A549 (cell line): Measurements from ENCODE around the gene APMAP.

ENCODE experiments used
- CTCF ChIP-seq: fragments of >200 bp; sonication (Bioruptor Twin); formaldehyde crosslinking; IDR thresholded peaks from 3 replicates; pipeline ENCODE4 v1.5.1; 2016
- EHMT2 ChIP-seq: fragments of 200-600 bp; sonication (generic); IDR thresholded peaks from 2 replicates; pipeline ENCODE4 v1.6.1; 2016; ENCODE audit warnings: antibody characterized with exemption, low read depth, mild to moderate bottlenecking, moderate library complexity
- EP300 ChIP-seq, 2 experiments: fragments of >200 bp; sonication (Bioruptor Twin); formaldehyde crosslinking; IDR thresholded peaks; 2 replicates in 1 of 2; 3 replicates in 1 of 2; pipeline ENCODE4 v1.6.1; 2016 to 2017
- HMGXB4 ChIP-seq: fragments of 250-450 bp; sonication (Bioruptor Pico); IDR thresholded peaks from 2 replicates; pipeline ENCODE4 v1.5.0; 2021; ENCODE audit warnings: mild to moderate bottlenecking, moderate library complexity, borderline replicate concordance
- JUN ChIP-seq, 2 experiments: fragments of >200 bp; sonication (Bioruptor Twin); formaldehyde crosslinking; IDR thresholded peaks; 2 replicates in 1 of 2; 3 replicates in 1 of 2; pipeline ENCODE4 v1.6.1; 2016 to 2017
- MAX ChIP-seq: IDR thresholded peaks from 2 replicates; pipeline ENCODE4 v1.6.1; 2012
- POLR2A ChIP-seq: IDR thresholded peaks from 2 replicates; pipeline ENCODE4 v1.6.1; 2012; ENCODE audit warnings: mild to moderate bottlenecking, low read length
- RAD21 ChIP-seq, 2 experiments: fragments of >200 bp in 1 of 2; sonication (Bioruptor Twin) in 1 of 2; formaldehyde crosslinking in 1 of 2; IDR thresholded peaks in 1 of 2; conservative IDR thresholded peaks in 1 of 2; 2 replicates in 1 of 2; 3 replicates in 1 of 2; pipeline ENCODE4 v1.6.1; 2012 to 2018; ENCODE audit warnings: inconsistent platforms in 1 of 2
- ZFP36 ChIP-seq: fragments of 450-650 bp; IDR thresholded peaks from 2 replicates; pipeline ENCODE4 v1.6.1; 2014; ENCODE audit warnings: borderline replicate concordance; ENCODE audit not compliant: partially characterized antibody

- TF ChIP-seq CTCF (no peak), EP300 (IDR thresholded peaks at IDR 0.05) (no peak), RAD21 (conservative IDR thresholded peaks at IDR 0.05 in 1 of 2, IDR thresholded peaks at IDR 0.05 in 1 of 2) (no peak), EHMT2 (no peak), HMGXB4 (no peak), MAX (no peak), ZFP36 (no peak), JUN (IDR thresholded peaks at IDR 0.05) (no peak), POLR2A (no peak)
Observed at GRCh38 chr20:24960861-24961260, 31.7 kb downstream of the APMAP start.
